GM21825 (cell line): ENCODE data around the gene SOX8.
"Not testable (repeated sequence)": the region's sequence is repeated elsewhere in the genome, so short reads cannot be mapped to it uniquely, and the experiment has no call there.

Experiments
- ATAC-seq: cut with Tn5 transposase; IDR thresholded peaks from one replicate; pipeline ENCODE4 v1.9.1; 2021; ENCODE audit warnings: mild to moderate bottlenecking, moderate library complexity; ENCODE audit not compliant: unreplicated experiment

SOX8 gene

GRCh38 chr16:953818-954217, 27.8 kb upstream of the SOX8 start:
- ATAC-seq = not testable (repeated sequence)

GRCh38 chr16:955766-956165, 25.8 kb upstream of the SOX8 start:
- not testable (repeated sequence) for ATAC-seq

GRCh38 chr16:959232-960040, 22.1 kb upstream of the SOX8 start:
- ATAC-seq = no peak

- no peak for ATAC-seq
These were observed 19.2 kb upstream of the SOX8 start for GRCh38 chr16:962366-962765.

GRCh38 chr16:962901-963814, 18.4 kb upstream of the SOX8 start:
- no peak for ATAC-seq

GRCh38 chr16:963913-964312, 17.7 kb upstream of the SOX8 start:
- ATAC-seq = no peak

GRCh38 chr16:964356-965035, 17.1 kb upstream of the SOX8 start:
- no peak for ATAC-seq

GRCh38 chr16:965036-965395, 16.6 kb upstream of the SOX8 start:
- ATAC-seq = no peak

- no peak for ATAC-seq
These were observed 16.1 kb upstream of the SOX8 start for GRCh38 chr16:965487-965886.

GRCh38 chr16:966035-966434, 15.5 kb upstream of the SOX8 start:
- no peak for ATAC-seq

GRCh38 chr16:966505-966904, 15.1 kb upstream of the SOX8 start:
- ATAC-seq = no peak

- no peak for ATAC-seq
These were observed 14.5 kb upstream of the SOX8 start for GRCh38 chr16:967077-967541.

GRCh38 chr16:967546-968295, 13.8 kb upstream of the SOX8 start:
- no peak for ATAC-seq

GRCh38 chr16:968620-969019, 12.9 kb upstream of the SOX8 start:
- ATAC-seq = no peak

GRCh38 chr16:969508-970385, 11.8 kb upstream of the SOX8 start:
- ATAC-seq = peak; percentile 7

GRCh38 chr16:970386-970765, 11.2 kb upstream of the SOX8 start:
- ATAC-seq = peak; percentile 30

- peak; percentile 72 for ATAC-seq
These were observed 10.6 kb upstream of the SOX8 start, which contains the start of gene LMF1 for GRCh38 chr16:970766-971581. Gene LMF1 (minus strand): TSS chr16:970984. CDS start chr16:970980, 4 bp downstream.

GRCh38 chr16:971582-971905, 10.0 kb upstream of the SOX8 start:
- ATAC-seq = no peak

- no peak for ATAC-seq
These were observed 9.6 kb upstream of the SOX8 start for GRCh38 chr16:971981-972315.
